NCI-H1436 (cell line): ENCODE results near the gene RCBTB2.
"Not testable (repeated sequence)": the region's sequence is repeated elsewhere in the genome, so short reads cannot be mapped to it uniquely, and the experiment has no call there.

Source experiments
- DNase-seq: peaks from one replicate; lab custom pipeline; 2025; lab: John Stamatoyannopoulos, UW

The RCBTB2 gene

DNA sequence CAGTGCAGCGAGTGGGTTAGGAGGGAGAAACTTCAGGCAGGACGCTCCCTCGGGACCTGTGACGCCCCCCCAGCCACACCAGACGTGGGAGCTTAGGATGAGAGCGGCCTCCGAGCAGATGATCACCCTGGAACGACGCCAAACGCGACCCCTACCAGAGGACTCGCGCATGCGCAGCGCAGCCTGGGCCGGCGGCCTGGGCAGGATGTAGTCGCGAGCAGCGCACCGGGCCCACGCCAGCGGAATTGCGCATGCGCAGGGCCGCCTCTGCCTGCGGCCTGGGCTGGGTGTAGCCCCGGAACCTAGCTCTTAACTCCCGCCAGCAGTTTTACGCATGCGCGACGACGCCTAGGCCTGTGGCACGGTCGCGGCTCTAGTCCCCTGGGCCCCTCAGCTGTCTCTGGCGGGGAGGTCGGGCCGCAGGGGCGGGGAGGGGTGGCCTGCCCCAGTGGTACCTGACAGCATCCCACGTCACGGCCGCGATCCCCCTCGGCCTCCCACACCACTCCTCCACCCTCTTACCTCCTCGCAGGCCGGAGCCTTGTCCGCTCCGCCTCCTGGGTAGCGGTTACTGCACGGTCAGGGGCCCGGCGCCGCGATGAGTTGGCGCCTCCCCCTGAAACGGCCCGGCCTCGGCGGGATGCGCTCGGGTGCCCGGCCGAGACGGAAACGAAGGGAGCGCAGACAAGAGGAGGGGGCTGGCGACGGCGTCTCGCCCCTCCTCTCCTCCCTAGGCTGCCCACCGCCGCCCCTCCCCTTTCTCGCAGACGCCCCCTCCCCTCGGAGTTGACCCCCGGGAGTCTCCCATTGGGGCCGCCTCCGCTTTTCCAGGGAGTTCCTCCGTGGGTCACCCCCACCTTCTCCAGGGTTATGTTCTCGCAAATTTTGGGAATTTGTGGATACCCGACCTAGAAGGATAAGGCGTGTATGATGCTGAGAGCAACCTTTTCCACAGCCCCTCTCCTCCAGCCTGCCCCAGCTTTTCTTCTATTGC, at the start of gene RCBTB2:
TSS of gene RCBTB2 (minus strand) at position 575 of the 994 bp plus-strand sequence. CDS start 11,141 bp downstream, outside the sequence.
- DNase-seq: peak; percentile 88

DNA sequence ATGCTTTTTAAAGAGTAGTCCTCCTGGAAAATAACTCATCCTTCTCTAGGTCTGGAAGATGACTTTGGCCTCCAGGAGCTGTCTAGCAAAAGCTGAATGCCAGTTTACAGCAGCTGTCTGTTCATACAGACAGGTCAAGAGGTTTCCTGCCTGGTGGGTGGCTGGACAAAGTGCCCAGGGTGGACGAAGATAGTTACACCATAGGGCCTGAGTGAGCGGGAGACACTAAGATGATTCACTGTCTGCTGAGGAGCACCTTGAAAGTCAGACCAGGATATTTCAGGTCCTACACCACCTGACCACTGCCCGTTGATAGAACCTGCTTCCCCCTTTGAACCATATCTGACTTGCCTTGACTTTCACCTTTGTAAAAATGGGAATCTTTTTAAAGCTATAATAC, 49.2 kb upstream of the RCBTB2 start:
- no peak for DNase-seq

DNA sequence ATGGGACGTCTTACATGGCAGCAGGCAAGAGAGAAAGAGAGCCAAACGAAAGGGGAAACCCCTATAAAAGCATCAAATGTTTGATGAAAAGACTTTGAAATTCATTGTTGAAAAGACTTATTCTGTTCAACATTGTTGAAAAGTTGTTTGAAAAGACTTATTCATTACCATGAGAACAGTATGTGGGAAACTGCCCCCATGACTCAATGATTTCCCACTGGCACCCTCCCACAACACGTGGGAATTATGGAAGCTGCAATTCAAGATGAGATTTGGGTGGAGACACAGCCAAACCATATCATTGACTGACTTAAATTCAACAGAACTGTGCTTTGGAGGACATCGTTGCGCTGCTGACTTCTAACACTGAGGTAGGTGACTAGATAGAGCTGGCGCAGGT, 48.0 kb upstream of the RCBTB2 start:
- DNase-seq: no peak

DNA sequence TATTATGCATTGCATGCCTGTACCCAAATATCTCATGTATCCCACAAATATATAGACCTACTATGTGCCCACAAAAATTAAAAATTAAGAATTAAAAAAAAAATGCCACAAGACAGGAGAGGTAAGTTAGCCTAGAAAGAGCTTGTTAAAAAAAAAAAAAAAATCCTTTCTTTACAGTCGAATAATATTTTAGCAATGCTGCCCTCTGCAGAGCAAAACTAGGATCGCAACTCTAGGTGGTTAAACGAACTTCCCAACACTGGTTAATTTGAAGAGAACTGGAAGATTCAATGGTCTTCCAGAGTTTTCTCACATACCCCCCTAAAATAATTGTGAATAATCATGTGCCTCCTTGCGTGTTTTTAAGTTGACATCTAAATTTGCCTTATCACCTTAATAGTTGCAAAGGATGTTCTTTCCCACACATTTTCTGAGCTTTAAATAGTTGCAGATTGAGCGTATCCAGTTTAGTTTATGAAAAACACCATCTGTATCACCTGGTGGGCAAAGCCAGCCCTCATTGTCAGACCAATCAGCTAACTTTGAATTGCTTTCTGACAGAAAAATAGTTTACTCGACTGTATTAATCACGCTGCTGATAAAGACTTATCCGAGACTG, 47.4 kb upstream of the RCBTB2 start:
- DNase-seq: no peak

DNA sequence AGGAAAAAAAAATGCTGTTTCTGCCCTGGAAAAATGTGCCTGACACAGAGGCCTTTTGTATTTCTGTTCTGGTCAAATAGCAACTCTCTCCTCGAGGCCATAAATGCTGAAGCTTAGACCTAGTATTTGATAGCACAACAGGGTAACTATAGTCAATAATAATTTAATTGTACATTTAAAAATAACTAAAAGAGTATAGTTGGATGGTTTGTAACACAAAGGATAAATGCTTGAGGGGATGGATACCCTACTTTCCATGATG, 47.0 kb upstream of the RCBTB2 start:
- not testable (repeated sequence) for DNase-seq

DNA sequence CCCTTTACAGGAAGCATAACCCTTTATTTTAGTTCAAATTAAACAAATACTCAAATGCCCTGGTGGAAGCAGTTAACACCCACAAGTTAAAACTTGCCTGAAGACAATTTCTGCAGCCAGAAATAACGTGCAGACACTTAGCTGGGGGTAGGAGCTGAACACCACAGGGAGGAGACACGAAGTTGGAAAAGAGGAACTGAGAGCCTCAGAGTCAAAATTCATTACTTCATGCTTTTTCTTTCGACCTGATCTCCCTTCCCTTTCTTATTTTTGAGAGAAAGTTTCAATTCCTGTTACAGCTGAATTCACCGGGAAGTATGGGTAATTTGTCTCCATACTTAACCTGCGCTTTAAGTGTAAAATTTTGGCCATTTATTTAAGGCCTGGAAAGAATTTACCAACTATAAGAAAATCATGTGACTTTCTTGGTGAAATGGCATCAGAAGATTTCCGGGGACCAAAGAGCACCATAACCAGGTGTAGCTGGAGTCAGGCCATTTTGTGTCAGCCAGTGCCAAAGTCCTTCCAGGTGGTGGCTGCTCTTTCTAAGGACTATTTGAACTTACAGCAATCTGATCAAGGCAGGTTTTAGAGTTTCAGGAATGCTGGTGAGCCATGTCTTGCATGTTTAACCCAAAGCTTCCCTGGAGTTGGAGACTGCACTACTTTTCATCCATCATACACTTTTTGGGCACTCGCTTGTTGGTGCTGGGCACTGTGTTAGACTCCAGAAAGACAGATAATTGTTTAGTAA, 46.5 kb upstream of the RCBTB2 start:
- DNase-seq: no peak

DNA sequence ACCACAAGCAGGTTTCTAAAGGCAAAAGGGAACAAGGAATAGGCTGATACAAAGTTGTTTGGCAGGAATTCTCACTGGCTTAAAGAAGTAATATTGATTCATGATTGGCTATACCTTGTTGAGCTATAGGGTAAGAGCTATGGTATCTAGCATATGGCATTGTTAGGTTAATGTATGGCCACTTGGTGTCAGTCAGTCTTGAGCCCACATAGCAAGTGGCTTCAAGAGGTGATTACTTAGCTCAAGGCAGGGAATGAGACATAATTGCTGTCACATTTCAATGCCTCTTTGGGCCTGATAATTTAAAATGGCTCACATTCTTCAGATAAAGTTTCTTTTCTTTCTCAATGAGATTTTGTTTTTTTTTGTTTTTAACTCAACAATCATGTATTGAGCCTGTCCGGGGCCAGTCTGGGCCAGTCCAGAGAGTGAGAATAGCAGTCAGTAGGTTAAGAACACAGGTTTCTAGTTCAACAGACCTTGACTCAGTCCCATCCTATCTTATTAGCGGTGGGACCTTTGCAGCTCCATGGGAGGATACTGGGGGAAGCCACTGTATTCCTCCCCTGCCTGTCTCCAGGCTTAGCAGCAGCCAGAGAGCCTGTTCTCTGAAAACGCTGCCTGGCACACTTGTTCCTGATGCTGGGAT, 45.8 kb upstream of the RCBTB2 start:
- no peak for DNase-seq

DNA sequence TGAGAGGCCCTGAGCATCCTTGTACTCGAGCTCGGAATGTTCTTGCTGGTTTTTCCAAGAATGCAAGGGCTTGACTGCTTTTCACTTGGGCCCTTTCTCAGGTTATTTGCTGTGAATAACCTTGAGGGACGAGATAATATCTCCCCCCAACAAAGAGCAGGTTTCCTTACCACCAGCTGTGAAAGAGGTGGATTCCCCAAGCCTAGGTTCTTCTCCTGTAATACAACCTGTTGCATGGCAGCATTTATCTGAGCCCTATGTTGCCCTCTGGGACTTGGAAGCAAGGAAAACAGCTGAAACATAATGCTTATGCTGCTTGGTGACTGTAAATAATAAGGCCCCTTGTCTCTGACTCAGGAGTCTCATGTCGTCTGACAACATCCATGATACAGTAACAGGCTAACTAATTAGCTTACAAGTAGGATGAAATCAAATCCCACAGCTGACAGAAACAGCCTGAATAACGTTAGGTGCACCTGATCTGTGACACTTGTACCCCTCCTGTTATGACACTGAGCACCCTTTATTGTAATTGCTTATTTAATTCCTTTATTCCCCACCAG, 43.6 kb upstream of the RCBTB2 start:
- DNase-seq: peak; percentile 0

DNA sequence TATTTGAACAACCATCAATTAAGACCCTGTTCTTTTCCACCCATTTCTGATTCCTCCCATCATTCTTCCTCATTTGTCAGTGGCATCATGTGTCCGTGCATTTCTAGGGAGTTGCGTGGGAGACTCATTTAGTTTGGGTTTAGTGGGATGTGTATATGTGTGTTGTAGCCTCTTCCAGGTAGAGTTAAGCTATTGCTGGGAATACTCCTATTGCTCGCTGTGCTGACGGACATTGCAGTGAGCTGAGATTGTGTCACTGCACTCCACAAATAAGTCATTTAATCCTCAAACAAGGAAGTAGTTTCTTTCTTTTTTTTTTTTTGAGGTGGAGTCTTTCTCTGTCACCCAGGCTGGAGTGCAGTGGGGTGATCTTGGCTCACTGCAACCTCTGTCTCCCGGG, 42.2 kb upstream of the RCBTB2 start:
- DNase-seq: no peak

DNA sequence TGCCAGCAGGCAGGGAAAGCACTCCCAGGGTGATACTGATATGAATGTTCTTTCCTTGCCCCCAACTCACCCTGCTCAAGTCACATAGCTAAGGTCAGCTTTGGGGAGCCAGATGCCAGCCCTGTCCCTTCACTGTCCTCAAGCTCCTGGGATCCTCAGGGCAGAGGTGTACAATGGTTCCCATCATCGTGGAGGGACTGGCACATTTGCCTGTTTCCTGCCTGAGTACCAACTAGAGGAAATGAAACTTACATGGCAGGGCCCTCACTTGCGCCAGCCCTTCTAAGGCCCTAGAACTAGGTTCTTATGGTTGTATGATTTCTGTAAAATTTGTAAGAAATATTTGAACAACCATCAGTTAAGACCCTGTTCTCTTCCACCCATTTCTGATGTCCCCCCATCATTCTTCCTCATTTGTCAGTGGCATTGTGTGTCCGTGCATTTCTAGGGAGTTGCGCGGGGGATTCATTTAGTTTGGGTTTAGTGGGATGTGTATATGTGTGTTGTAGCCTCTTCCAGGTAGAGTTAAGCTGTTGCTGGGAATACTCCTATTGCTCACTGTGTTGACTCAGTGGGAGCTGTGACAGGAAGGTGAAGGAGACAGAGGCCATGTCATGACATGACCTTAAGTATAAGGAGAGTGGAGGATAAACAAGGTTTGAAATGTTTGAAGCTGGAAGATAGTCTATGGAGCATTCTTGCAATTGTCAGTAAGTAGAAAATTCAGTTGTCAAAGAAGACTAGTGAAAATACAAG, 41.3 kb upstream of the RCBTB2 start:
- DNase-seq: no peak

DNA sequence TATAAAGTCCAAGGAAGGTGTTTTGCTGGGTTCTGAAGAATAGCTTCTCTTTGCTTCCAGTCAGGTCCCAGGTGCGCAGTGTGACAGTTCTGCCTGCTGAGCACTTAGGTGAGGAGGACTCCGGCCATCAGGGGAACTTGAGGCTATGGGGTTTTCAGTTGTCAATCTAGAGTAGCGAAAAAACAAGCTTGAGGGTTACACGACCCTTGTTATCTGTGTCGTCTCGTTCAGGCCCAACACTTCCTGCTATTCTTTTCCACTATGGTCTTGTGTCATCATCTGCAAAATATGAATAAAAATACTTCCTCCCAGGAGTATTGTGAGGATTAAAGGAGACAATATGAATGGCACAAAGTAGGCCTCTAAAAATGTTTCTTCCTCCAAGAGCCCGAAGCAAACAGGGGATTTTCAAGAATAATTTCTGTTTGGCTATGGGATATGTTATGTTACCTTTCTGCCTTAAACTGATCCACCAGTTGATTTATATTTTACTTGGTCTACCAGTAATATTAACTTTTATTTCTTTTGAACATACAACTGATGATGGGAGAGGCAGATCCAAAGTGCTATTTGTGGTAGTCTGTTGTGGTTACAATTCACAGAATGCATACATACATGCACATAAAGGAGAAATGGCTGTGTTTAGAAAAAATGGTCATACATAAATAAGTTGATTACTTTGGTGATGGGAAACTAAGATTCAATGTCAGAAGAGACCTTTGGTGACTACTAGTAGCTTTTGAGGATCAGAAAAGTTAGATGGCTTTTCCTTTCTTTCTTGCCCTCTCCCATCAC, 40.5 kb upstream of the RCBTB2 start:
- DNase-seq: no peak

DNA sequence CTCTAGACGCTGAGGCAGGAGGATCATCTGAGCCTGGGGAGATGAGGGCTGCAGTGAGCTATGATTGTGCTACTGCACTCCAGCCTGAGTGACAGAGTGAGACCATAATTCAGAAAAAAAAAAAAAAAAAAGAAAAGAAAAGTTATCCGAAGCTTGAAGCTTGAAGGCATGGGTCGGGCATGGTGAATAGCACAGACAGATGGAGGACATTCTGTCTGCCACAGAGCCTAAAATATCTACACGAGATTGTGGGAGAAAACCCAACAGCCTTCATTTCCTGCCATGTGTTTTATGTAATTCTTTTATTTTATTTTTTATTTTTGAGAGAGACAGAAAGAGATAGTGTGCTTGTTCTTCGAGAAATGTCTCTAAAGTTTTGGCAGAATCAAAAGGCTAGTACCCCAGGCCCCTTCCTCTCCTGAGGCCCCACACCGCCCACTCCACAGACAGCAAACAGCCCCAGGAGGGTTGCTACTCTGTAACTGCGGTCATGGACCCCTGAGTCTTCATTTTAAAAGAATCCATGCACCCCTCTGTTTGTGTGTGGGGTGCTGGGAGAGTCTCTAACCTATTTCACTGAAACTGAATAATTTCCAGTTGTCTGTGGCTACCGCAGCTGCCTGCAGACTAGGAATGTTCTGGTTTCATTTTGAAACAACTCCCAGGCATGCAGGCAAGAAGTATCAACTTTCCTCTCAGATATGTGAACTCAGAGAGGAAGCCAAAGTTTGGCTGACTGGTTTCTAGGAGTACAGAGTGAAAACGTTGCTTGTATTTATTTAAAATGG, 38.4 kb upstream of the RCBTB2 start:
- no peak for DNase-seq

DNA sequence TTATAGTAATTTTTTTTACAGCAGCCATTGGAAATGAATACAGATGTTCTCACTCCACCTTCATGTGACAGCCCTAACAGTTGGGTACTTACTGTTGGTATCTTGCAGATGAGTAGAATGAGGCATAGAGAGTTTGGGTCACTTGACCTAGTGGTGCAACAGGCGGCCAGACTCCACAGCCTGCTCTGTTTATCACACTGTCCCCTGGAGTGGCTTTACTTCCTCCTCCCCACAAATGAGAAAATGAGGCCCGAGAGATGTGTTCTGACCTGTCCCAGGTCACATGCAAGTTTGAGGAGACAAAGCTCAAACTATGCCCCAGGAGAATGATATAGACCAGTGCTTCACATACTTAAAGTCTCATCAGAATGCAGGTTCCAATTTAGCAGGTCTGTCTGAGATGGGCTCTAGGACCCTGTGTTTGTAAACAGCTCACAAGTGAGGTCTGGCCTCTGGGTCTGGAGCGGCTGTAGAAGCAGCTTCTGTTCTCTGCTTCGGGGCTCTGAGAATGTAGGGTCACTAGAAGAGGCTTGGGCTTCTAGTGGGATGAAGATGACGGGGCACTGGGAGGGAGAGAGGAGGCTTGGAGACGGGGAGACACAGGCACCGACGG, 37.4 kb upstream of the RCBTB2 start:
- no peak for DNase-seq

DNA sequence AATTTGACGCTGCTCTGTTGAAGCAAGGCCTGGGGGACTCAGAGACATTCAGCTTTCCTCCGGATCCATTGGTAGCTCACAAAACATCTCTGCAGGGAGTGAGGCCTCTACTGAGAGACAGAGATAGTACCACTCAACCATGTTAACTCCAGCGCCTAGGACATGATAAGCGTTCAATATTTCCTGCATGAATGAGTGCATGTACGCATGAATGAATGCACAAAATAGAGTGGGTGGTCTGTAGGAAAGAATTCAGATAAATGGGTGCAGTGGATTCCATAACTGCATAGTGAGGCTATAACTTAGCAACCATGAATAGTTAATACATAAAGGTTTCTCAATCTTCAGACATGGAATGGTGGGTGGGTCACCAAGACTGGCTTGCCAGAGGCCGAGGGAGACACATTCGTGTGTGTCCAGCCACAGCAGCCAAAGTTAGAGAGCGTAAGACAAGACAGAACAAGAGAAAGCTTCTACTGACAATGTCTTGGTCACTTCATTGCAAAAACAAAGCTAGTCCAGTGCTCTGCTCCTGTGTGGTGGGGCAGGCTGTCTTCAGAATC, 36.3 kb upstream of the RCBTB2 start:
- no peak for DNase-seq

DNA sequence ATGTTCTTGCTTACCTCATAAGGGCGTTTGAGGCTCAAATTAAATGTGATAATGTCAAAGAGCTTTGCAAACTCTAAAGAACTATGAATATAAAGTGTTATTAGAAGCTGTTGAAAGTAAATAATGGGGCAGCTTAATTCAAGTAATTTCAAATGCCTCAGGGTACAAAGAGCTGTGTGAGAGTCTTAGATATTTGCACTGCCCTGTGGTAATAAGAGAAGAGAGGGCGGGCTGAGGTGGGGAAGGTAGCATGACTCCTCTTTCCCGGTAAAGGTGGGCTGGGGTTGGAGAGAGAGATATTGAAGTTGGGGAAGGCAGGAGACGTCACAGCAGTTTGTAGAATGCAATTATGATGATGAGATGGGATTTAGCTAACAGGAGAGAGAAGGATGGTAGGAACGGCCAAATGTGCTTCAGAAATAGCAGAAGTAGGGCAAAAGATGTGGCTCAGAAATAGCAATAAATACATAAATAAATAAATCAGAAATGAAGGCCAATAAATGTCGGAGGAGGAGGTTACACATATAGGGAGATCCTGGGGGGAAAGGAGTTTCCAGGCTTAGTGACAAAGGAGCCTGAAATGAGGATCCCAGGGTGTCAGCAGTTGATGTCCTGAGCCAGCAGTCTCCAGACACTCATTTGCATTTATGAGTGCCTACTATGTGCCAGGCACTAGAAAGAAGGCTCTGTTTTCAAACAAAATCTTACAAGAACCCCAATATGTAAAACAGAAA, 35.7 kb upstream of the RCBTB2 start:
- no peak for DNase-seq

DNA sequence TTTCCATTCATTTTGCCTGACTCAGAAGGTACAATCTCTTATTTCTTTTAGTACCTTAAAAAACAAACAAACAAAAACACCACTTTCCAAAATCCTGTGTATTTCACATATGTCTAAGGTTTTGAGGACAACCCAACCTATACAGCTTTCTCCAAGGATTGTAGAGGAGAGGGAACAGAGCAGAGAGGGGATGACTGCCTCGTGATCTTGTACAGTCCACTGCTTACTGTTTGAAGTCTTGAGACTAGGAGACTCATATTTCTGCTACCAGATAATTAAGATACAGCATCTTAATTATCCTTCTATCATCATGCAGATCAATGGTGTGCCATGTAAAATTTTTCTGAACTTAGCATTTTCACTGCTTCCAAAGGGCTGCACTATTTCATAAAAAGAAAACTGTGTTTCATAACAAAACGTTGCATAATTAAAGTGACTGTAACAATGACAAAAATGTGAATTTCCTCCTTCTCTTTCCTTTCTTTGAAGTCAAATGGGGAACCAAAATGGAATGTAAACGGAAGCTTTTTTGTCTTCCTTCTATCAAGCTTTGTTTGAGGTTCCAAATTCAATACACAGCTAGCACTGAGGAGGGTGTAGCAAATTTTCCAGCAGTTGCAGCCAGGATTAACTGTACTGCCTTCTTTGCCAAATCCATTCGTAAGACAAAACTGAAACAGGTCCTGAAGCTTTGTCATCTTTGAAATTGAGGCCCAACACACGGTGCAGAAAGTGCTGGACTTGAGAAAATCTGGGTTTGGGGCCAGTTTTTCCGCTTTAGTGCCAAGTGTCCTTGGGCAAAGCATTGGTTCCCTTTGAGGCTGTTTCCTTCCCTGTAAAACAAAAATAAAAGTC, 34.9 kb upstream of the RCBTB2 start:
- no peak for DNase-seq

DNA sequence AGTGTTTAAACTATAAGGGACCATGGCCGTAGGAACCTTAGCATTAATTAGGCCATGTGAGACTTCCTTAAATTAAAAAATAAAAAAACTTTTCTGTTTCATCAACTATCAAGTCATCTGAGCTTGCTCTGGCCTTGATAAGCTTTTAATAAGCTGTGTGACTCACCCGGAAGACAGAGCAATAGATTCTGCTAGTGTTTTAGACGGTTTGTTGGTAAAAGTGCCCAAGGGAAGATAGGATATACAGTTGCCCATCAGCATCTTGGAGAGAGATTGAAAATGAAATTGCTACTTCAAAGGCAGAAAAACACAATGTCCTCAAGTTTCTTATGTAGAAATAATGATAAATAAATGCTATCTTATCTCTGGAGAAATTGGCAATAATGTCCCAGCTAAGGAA, 31.2 kb upstream of the RCBTB2 start:
- no peak for DNase-seq
